Measurements from ENCODE around the gene ZNF277.

ZNF277 gene

DNA sequence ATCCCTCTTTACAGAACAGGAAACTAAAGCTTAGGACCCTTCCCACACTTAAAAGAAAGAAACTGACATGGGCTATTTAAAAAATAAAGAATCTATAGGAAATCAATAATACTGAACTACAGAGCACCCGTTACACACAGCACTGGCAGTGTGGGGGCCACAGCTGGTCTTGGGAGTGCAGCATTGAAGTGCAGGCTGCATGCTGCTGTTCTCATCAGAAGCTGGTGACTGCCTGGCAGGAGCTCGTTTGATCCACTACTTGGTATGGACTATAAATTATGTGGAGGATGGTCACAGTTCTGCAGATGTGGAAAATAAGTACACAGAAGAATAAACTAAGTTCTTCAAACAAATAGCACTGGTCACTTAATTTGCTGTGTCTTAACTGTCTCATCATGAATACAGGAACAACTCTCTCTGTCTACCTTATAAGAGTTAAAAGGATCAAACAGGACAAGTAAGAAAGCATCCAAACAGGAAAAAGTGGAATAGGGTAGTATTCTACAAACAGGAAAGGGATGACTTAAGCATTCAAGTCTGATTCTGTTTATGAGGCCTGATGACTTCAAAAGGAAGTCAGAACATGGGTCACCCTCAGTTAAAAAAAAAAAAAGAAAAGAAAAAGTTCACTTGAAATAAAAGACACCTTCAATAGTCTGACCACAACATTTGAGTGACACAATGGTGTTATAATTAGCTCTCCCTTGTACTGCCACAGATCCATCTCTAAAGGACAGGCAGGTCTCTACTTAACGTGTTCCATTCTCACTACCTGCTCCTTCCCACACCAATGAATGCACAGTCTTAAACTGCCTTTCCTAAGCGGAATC lies 21.3 kb upstream of the ZNF277 start:
- FAIRE-seq = no peak

DNA sequence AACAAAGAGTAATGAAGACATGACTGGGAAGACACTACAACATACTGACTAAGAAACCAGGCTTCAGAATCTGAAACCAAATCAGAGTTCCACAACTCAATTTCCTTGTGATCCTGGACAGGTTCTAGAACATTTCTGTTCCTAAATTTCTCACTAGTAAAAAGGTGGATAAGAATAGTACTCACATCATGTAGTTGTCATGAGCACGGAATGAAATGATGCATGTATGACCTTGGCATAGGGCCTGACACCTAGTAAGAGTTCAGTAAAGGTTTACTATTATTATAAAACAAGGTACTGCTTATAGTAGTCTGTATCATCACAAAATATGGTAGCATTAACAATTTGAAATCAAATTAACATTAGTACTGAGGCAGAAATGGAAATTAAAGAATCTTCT lies 20.2 kb upstream of the ZNF277 start:
- FAIRE-seq = no peak

DNA sequence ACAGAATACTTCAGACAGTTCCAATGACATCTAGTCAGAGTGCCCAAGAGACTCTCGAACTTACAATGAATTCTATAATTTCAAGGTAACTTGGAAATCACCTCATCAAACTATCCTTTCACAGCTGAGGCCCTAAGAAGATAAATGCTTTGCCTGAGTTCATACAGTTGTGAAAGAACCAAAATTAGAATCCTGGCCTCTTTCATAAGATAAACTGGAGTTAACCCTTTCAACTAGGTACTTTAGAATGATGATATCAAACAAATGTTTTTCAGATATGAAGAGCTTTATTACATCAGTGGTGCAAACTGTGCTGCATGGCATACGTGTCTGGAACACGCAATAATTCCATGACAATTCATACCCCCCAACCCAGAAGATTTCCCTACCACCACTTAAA lies 18.2 kb upstream of the ZNF277 start:
- no peak for FAIRE-seq

DNA sequence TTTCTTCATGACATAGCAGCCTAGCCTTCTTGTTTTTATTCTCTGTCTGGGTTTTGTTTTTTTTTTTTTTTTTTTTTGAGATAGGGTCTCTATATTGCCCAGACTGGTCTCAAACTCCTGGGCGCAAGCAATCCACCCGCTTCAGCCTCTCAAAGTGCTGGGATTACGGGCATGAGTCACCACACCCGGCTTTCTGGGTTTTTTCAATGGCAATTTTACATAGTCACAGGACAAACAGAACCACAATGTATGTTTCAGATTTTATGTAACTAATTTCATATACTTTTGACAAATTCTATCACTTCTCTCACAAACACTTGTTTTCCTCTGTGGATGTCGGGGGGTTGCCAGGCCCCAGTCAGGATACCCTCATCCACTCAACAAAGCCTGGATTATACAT lies 16.8 kb upstream of the ZNF277 start:
- FAIRE-seq = no peak

DNA sequence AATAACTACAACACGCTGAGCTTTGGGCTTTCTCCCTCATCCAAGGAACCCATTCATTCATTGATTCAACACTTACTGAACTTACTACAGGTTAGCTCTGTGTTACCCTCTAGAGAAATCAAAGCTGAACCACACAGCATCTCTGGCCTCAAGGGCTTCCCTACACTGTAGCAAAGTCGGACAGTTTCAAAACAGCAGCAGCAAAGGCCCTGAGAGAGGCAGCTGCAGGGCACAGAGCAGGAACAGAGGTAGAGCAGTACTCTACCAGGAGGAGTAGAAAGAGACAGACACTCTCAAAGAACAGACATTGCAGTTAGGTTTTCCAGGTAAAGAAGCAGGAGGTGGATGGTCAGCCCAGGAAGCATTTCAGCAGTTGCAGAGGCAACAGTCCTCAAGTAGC lies 16.4 kb upstream of the ZNF277 start:
- FAIRE-seq = no peak

DNA sequence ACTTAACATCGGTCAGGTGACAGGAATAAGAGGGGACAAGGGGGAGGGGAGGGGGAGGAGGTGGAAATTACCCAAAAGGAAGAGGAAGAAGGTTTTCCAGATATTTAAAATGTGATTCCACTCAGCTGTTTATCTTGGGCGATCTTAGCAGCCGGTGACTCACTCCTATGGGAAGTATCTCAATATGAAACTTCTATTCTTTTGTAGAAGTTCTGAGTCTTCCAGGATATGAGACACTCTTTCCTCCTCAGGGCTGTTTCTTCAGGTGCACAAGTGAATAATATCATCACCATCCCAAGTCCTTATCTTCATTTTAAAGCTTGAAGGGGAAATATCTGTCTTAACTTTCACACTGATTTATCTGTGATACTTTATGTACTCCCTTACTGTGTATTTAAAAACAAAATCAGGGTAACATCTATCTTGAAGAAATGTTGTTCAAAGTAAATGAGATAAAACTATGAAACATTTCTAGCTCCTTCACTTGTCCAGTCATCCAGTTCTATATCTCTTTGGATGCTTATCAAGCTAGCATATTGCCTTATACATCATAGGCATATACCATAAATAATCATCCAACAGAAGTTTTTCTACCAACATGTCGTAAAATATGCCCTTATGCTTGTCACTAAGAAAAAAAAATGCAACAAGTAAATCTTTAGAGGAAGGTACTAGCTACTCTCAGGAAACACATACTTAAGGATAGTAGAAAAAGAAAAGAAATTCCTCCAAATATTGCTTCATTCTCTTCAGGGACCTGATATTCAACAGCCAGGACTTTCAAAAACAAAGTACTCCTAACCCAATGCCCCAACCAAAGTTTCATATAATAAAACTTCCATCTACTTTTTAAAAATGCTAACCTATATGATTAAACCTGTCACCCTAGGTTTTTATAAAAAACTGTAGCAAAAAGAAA lies 14.0 kb upstream of the ZNF277 start:
- FAIRE-seq = no peak

DNA sequence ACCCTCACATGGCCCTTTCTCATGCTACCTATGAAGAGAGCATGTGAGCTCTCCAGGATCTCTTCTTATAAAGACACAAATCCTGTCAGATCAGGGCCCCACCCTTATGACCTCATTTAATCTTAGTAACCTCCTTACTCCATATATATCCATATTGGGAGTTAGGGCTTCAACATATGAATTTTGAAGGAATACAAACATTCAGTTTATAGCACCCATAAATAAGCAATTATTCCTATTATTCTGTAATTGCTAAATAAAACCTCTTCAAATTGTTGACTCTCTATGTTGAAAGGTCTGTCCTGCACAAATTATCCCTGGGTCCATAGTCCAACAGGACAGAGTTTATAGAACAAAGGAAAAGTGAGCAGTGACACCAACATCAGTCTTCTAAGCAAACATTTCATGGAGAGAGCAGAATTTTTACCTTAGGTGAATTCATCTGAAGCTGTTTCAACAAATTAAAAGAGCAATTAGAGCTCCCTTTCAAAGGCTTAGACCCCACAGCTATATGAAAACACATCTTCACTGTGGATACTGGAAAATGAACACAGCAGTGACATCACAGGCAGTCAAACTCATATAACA lies 12.5 kb upstream of the ZNF277 start:
- FAIRE-seq = no peak

DNA sequence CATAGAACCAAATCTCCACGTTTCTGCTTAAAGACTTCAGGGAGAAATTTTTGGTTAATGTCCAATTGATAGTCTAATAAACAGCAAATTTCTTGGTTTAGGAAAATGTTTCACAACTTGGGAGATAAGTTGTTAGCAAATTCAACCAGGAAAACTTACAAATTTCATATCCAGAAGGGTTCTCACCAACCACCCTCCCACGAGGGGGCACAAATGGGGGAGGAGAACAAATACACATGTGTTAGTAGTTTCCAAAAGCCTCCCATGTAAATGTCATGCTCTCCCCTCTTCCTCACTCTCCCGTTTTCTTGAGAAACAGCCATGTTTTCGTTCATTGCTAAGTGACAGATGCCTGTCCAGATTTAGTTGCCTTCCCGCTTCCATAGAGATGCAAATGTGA lies 10.8 kb upstream of the ZNF277 start:
- no peak for FAIRE-seq

DNA sequence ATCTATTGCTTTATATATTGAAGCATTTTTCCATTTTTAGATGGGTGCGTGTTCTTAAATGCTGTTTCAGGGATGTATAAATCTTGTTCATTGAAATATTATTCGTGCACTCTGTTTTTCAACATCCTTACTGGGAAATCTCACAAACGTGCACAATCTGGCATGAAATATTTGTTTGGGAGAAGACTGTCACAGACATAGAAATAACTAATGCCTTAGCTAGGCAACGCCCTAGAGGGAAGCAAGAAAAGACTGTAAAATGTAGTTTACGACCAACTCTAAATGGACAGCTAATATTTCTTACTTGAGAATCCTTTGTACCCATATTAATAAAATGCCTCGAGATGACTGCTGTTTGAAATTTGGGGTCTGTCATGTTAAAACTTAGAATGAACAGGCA lies 9.2 kb upstream of the ZNF277 start:
- no peak for FAIRE-seq

DNA sequence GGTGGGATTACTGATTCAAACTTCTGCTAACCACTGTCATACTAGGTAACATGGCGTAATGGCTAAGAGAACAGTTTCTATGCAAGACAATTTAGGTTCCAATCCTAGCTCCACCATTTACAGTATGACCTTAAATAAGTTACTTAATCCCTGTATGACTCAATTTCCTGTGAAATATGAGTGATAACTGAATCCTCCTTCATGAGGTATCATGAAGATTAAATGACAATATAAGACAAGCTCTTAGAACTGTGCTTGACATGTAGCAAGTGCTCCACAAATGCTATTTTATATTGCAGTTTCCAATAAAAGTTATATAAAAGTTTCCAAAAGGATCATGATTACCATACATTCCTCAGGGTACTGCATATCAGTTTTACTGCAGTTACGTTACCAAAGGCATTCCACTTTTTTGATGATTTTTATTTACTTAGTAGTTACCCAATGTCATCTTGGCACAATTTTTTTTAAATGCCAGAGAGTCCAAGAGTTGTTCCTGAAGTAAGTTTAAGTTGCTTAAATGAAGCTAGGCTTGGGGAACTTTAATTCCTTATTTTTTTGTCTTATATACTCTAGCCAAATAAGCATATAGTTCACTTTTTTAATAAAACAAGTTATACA lies 7.3 kb upstream of the ZNF277 start:
- FAIRE-seq = no peak

DNA sequence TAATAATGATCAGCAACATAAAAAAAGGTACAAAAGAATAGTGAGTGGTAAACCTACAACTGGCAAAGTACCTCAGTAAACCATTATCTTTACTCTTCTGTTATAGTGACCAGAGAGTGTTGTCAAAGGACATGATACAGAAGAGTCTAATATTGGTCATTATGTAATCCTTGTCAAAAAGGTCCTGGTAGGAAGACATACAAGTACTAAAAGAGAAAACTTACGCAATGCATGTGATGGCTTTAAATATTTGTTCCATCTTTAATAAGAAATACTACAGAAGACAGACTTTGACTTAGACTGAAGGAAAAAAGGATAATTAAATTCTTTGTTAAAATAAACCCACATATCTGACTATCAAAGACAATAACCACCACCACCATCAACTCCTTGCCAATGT lies 6.8 kb upstream of the ZNF277 start:
- no peak for FAIRE-seq

DNA sequence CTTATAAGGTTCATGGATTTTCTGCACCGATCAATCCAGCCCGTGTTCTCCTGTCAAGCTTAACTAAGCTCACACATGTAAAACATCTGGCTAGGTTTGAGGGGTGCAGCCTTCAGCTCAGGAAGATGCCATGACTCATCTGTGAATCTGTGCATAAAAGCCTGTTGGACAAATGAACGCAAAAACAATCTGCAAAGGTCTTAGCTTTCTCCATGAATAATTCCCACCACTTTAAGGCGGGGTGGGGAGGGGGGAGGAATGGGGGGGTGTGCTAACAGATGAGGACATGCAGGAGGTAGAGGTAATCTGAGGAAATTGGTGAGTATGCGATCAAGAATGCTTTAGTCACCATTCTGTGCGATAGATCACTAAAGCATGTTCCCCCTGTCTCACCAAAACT lies 5.1 kb upstream of the ZNF277 start:
- FAIRE-seq = no peak

DNA sequence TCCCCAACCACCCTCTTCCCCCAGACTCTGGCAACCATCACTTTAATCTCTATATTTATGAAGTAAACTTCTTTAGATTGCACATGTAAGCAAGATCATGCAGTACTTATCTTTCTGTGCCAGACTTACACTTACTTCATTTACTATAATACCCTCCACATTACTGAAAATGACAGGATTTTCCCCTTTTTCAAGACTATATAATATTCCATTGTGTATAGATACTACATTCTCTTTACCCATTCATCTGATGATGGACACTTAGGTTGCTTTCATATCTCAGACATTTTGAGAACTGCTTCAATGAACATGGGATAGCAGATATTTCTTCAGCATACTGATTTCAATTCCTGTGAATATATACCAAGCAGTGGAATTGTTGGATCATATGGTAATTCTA lies 4.7 kb upstream of the ZNF277 start:
- no peak for FAIRE-seq

DNA sequence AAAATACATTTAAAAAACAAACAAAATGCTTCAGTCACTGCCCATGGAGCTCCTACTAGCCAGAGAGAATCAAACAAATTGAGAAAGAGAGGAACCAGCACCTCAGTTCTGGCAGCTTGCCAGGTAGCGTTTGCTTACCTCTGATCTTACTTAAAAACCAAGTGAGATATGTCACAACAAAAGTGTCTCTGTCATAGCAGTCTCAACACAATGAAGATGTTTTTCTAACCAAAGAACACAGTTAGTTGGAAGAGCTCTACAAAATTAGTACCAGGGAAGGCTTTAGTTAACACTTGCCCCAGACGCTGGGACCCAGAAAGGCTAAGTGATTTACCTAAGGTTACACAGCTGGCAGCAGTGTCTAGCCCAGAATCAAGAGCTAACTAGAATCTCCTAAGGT lies 3.7 kb upstream of the ZNF277 start:
- no peak for FAIRE-seq

DNA sequence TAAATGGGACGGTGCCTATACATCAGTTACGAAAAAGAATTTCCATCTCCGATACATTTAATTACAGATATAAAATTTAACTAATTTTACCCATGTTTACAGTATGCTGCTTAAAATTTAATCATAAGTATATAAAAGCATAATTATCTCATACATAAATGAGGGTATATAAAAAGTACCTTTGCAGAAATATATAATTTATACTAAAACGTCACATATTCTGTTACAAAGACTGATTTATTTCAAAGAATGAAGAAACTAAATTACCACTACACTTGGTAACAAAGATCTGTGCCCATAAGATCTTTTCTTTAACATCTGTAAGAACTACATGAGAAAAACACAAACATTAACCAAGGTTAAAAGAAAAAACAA lies 3.1 kb upstream of the ZNF277 start:
- FAIRE-seq = no peak

DNA sequence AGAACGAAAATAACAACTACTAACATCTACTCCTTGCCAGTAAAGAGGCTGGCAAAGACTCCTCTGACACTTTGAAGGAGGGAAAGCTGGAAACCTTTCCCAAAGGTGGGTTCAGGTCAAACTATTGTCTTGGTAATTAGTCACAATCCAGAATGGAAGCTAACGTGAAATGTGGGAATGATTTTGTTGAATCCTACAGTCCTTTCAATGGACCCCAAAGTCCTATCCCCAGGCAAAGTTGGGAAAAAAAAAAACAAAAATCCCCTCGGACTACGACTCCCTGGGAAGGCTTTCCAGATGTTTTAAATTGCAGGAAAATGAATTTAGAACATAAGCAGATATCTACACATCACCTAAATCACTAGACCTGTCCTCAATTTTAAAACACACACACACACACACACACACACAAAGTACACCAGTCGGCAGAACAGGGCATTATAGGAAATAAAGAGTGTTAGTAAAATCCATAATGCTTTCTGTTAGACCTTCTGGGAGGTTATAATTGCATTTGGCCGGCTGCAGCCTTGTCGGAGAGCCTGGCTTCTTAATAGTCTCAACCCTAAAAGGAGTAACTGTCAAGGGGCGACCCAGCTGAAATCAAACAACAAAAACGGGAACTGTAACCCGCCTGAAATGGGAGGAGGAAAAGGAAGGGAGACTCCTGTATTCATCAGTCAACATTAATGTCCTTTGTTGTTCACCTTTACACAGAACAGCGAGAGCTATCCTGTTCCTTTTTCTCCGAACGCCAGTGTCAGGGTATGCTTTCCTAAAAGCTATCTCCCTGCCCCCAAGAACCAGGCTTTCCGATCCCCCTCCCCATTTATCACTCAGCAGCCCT lies 1.8 kb upstream of the ZNF277 start:
- no peak for FAIRE-seq

DNA sequence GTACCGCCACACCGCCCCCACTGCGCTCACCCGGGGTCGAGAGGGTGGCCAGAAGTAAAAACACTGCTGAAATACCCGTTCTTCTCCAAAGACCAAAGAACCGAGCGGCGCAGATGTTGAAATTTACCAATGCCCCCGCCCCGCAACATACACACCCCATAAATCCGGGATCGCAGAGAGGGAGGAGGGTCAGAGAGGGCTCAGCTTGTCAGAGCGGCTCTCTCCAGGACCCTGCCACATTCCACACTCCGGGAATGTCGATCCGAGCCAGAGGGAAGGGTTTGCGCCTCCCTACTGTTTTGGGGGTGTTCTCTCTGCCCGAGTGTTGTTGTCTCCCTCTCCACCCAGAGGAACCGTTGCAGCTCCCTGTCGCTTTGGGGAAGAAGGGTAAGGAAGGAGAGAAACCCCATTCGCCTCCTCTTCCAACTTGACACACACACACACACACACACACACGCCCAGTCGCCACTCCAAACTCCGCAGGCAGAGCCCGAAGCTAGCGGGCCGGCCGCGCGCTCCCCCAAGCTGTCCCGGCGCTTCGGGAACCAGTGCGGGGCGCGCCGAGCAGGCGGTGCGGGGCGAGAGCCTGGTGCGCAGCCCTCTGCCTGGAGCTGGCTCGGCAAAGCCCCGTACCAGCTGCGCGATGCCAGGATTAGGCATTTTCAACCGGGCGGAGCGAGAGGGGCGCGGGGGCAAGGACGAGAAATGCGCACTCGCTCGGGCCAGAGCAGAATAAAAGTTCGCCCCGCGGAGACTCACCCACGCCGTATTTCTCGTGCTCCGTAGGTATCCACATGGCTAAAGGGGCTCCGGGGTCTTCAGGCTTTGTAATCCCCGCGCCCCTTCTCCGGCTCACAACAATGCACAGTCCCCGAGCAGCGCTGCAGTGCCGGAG lies 905 bp upstream of the ZNF277 start:
- FAIRE-seq = no peak

DNA sequence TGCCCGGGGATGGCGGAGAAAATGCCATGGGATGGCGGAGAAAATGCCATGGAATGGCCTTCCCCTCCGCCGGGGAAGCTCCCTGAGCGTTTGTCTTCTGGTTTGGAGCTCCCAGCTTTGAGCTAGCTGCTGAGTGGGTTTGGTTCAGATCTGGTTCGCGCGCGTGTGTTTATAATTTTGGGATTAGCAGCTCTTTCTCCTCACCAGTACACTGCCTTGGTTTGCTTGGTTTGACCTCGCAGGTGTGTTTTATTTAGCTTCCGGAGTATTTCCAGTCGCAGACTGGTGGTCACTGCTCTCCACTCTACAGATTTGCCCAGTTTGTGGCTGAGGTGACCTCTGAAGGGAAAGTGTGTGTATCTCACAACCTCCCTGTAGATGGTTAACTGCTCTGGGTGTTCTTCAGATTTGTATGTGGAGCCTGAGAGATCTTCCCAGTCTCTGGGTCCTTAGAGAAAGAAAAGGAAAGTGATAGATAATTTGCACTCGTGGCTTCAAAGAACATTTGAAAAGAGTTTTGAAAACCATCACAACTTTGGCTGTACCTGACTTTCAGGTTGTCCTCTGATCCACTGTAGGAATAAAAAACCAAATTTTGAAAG lies 597 bp downstream of the ZNF277 start:
- FAIRE-seq = no peak

DNA sequence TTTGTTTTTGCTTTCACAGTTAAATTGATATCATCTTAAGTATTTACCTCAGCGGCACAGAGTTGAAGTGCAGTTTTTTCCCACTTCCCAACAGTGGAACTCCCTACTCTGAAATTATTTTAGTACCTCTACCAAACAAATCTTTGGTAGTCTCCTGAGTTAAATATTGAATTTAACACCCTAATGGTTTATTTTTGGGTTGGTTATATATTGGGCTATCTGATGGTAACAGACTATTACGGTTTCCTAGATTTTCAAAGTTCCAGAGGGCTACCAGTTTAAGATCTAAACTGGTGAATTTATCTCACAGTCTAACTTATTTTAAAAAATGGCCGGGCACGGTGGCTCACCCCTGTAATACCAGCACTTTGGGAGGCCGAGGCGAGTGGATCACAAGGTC lies 1.3 kb downstream of the ZNF277 start:
- no peak for FAIRE-seq

DNA sequence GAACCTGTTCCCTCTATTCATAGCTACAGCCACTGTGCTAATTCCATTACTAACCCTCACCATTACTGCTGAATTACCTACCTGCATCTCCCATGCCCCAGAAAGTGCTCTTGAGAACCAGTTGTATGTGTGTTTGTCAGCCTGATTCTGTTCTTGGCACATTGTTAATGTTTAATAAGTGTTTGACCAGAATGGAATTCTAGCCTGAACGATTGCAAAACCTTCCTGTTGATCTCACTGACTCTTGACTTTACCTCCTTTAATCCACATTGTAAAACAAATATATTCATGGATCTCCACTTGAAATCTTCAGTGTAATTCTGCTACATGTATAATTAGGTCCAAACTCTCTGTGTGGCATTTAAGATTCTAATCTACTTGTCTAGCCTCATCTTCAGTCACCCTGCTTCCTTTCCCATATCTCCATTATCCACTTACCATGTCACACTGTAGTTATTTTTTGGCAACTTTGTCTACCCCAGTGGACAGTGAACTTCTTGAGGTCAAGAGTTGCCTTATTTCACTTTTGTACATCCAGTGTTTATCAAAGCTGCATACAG lies 4.9 kb downstream of the ZNF277 start:
- FAIRE-seq = no peak
